ENCODE measurements around the gene GAA.
A peak's percentile ranks its signal among the peaks of the same experiment; 100 is the strongest.

The GAA gene

GRCh38 chr17:80101011-80101945 lies at the start of gene GAA:
Gene GAA (plus strand): TSS chr17:80101581. CDS start chr17:80104587, 3,006 bp downstream.
- peak; percentile 66 to 81 for DNase-seq (ENCODE audit: low read depth in 2 of 2)

GRCh38 chr17:80051681-80052080 lies 49.7 kb upstream of the GAA start:
- DNase-seq (ENCODE audit: low read depth in 2 of 2): no peak

GRCh38 chr17:80053102-80053501 lies 48.3 kb upstream of the GAA start:
- no peak for DNase-seq (ENCODE audit: low read depth in 2 of 2)

- no peak for DNase-seq (ENCODE audit: low read depth in 2 of 2)
Measured at GRCh38 chr17:80055597-80055996, 45.8 kb upstream of the GAA start.

- DNase-seq (ENCODE audit: low read depth in 2 of 2): no peak
Measured at GRCh38 chr17:80058311-80058955, 42.9 kb upstream of the GAA start.

GRCh38 chr17:80060644-80061043 lies 40.7 kb upstream of the GAA start:
- no peak for DNase-seq (ENCODE audit: low read depth in 2 of 2)

- DNase-seq (ENCODE audit: low read depth in 2 of 2): no peak
Measured at GRCh38 chr17:80061421-80061820, 40.0 kb upstream of the GAA start.

- no peak for DNase-seq (ENCODE audit: low read depth in 2 of 2)
Measured at GRCh38 chr17:80063830-80064585, 37.4 kb upstream of the GAA start.

- DNase-seq (ENCODE audit: low read depth in 2 of 2): no peak
Measured at GRCh38 chr17:80064696-80065095, 36.7 kb upstream of the GAA start.

GRCh38 chr17:80065478-80066170 lies 35.8 kb upstream of the GAA start:
- no peak for DNase-seq (ENCODE audit: low read depth in 2 of 2)

- no peak for DNase-seq (ENCODE audit: low read depth in 2 of 2)
Measured at GRCh38 chr17:80067393-80067986, 33.9 kb upstream of the GAA start.

- no peak for DNase-seq (ENCODE audit: low read depth in 2 of 2)
Measured at GRCh38 chr17:80068301-80069222, 32.8 kb upstream of the GAA start.

GRCh38 chr17:80070375-80071115 lies 30.8 kb upstream of the GAA start:
- no peak for DNase-seq (ENCODE audit: low read depth in 2 of 2)

GRCh38 chr17:80071116-80071841 lies 30.1 kb upstream of the GAA start:
- DNase-seq (ENCODE audit: low read depth in 2 of 2): no peak

- DNase-seq (ENCODE audit: low read depth in 2 of 2): no peak
Measured at GRCh38 chr17:80072410-80072809, 29.0 kb upstream of the GAA start.

- DNase-seq (ENCODE audit: low read depth in 2 of 2): no peak
Measured at GRCh38 chr17:80080081-80080480, 21.3 kb upstream of the GAA start.

- no peak for DNase-seq (ENCODE audit: low read depth in 2 of 2)
Measured at GRCh38 chr17:80081596-80081995, 19.8 kb upstream of the GAA start.

- peak in 1 of 2 donors; percentile 58 for DNase-seq (ENCODE audit: low read depth in 2 of 2)
Measured at GRCh38 chr17:80082403-80083135, 18.8 kb upstream of the GAA start.
